ENCODE results near the gene IL10. TPM values are rescaled to one million over a fixed set of nuclear protein-coding genes. Genes with fewer than 3 reads are reported as not detected.
"Not testable (repeated sequence)": the region's sequence is repeated elsewhere in the genome, so short reads cannot be mapped to it uniquely, and the experiment has no call there.

IL10 gene
- total and polyA plus RNA-seq, 2 experiments from 2014 or later, result not detected

- peak in 1 of 2 donors; percentile 77 for DNase-seq (ENCODE audit: low read depth in 1 of 2, low spot score in 1 of 2)
Observed at GRCh38 chr1:206770531-206771337, 1.6 kb downstream of the IL10 start, which contains the start of gene IL19. IL19 (plus strand) TSS chr1:206770773; CDS start chr1:206836663, 65,890 bp downstream.

GRCh38 chr1:206769304-206769731 is 3.0 kb downstream of the IL10 start:
- H3K27ac ChIP-seq, result no peak overlapping the region
- H3K27me3 ChIP-seq, result no peaks in the 10 kb centered on the region
- no peaks in the 10 kb centered on the region for H3K9me3 ChIP-seq (ENCODE audit: low read depth)
- no peaks in the 10 kb centered on the region for H3K36me3 ChIP-seq
- no peak overlapping the region for H3K4me3 ChIP-seq
- H3K4me1 ChIP-seq (ENCODE audit: low read depth), result no peaks in the 10 kb centered on the region
- DNase-seq (ENCODE audit: low read depth in 1 of 2, low spot score in 1 of 2), result no peak
- TF ChIP-seq, protein P1, sequence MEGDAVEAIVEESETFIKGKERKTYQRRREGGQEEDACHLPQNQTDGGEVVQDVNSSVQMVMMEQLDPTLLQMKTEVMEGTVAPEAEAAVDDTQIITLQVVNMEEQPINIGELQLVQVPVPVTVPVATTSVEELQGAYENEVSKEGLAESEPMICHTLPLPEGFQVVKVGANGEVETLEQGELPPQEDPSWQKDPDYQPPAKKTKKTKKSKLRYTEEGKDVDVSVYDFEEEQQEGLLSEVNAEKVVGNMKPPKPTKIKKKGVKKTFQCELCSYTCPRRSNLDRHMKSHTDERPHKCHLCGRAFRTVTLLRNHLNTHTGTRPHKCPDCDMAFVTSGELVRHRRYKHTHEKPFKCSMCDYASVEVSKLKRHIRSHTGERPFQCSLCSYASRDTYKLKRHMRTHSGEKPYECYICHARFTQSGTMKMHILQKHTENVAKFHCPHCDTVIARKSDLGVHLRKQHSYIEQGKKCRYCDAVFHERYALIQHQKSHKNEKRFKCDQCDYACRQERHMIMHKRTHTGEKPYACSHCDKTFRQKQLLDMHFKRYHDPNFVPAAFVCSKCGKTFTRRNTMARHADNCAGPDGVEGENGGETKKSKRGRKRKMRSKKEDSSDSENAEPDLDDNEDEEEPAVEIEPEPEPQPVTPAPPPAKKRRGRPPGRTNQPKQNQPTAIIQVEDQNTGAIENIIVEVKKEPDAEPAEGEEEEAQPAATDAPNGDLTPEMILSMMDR (IDR thresholded peaks at IDR 0.05; ENCODE audit: low read depth, low read length), result no peak

More at GRCh38 chr1:206770531-206771337, 1.6 kb downstream of the IL10 start, which contains the start of gene IL19:
- H3K27ac ChIP-seq, result no peak within 1 kb of the TSS
- no peaks in the 10 kb centered on the region for H3K36me3 ChIP-seq
- TF ChIP-seq, protein P1 (IDR thresholded peaks at IDR 0.05; ENCODE audit: low read depth, low read length), result no peak
- no peaks in the 10 kb centered on the region for H3K27me3 ChIP-seq
- no peak within 1 kb of the TSS for H3K4me3 ChIP-seq
- H3K9me3 ChIP-seq (ENCODE audit: low read depth), result no peaks in the 10 kb centered on the region
- no peaks in the 10 kb centered on the region for H3K4me1 ChIP-seq (ENCODE audit: low read depth)

DNA sequence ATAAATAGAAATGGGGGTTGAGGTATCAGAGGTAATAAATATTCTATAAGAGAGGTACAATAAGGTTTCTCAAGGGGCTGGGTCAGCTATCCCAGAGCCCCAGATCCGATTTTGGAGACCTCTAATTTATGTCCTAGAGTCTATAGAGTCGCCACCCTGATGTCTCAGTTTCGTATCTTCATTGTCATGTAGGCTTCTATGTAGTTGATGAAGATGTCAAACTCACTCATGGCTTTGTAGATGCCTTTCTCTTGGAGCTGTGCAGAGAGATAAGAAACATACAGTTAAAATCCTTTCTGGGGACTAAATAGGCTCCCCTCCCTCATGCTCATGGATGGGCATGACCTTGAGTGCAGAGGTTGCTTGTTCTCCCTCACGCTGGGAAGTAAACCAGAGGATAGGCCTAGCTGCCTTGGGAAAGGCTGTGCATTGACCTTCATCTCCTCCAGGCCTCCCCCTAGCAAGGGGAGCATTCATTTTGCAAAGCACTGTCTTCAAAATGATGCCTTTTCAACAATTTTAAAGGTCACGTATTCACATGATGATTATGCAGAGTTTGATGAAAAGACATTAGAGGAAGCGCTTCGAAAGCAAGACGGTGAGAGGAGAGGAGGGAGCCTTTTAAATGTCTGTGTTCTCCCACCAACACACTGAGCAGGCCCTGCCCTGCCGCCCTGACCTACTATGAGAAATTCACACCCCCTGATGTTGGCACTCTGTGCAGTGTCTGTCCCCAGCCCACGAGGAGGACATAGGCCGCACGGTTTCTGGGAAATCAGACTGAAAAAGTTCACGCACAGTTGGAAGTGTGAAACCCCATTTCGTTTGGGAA is 3.6 kb downstream of the IL10 start:
- H3K27me3 ChIP-seq, result no peaks in the 10 kb centered on the region
- no peak overlapping the region for H3K4me3 ChIP-seq
- no peaks in the 10 kb centered on the region for H3K9me3 ChIP-seq (ENCODE audit: low read depth)
- no peak overlapping the region for H3K27ac ChIP-seq
- no peaks in the 10 kb centered on the region for H3K36me3 ChIP-seq
- DNase-seq (ENCODE audit: low read depth in 1 of 2, low spot score in 1 of 2), result no peak
- TF ChIP-seq, protein P1 (IDR thresholded peaks at IDR 0.05; ENCODE audit: low read depth, low read length), result no peak
- H3K4me1 ChIP-seq (ENCODE audit: low read depth), result no peaks in the 10 kb centered on the region

- Histone ChIP-seq H3K27ac (no peak overlapping the region), H3K4me1 (ENCODE audit: low read depth) (no peaks in the 10 kb centered on the region), H3K4me3 (no peak overlapping the region), H3K36me3 (no peaks in the 10 kb centered on the region), H3K9me3 (ENCODE audit: low read depth) (no peaks in the 10 kb centered on the region), H3K27me3 (no peaks in the 10 kb centered on the region)
- TF ChIP-seq, protein P1 (IDR thresholded peaks at IDR 0.05; ENCODE audit: low read depth, low read length), result no peak
- peak; percentile 33 to 82 for DNase-seq (ENCODE audit: low read depth in 1 of 2, low spot score in 1 of 2)
Observed at GRCh38 chr1:206766251-206766856, 5.9 kb downstream of the IL10 start.

- H3K4me3 ChIP-seq; H3K27me3 ChIP-seq; H3K27ac ChIP-seq; DNase-seq (ENCODE audit: low read depth in 1 of 2, low spot score in 1 of 2); H3K9me3 ChIP-seq (ENCODE audit: low read depth); H3K4me1 ChIP-seq (ENCODE audit: low read depth); H3K36me3 ChIP-seq: not testable (repeated sequence)
Observed at GRCh38 chr1:206765771-206766170, 6.5 kb downstream of the IL10 start.

DNA sequence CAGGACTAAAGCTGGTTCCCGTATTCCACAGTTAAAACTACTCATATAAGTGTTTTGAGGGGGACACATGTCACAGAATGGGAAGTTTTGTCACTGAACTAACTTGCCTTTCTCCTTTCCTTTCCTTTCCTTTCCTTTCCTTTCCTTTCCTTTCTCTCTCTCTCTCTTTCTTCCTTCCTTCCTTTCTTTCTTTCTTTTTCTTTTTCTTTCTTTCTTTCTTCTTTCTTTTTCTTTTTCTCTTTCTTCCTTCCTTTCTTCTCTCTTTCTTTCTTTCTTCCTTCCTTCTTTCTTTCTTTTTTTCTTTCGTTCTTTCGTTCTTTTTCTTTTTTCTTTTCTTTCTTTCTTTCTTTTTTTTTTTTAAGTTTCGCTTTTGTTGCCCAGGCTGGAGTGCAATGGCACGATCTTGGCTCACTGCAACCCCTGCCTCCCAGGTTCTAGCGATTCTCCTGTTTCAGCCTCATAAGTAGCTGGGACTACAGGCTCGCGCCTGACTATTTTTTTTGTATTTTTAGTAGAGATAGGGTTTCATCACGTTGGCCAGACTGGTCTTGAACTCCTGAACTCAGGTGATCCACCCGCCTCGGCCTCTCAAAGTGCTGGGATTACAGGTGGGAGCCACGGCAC is 9.4 kb downstream of the IL10 start:
- not testable (repeated sequence) for H3K27me3 ChIP-seq; DNase-seq (ENCODE audit: low read depth in 1 of 2, low spot score in 1 of 2); H3K9me3 ChIP-seq (ENCODE audit: low read depth)

More for the DNA sequence above, 9.4 kb downstream of the IL10 start:
- not testable (repeated sequence) for H3K27ac ChIP-seq; H3K4me1 ChIP-seq (ENCODE audit: low read depth); H3K36me3 ChIP-seq; H3K4me3 ChIP-seq
